Left ventricle myocardium inferior (tissue), 1 donor: Measurements from ENCODE around the gene GSAP. TPM values are rescaled to one million over a fixed set of nuclear protein-coding genes. Genes with fewer than 3 reads are reported as not detected.
"Not testable (repeated sequence)": the region's sequence is repeated elsewhere in the genome, so short reads cannot be mapped to it uniquely, and the experiment has no call there.

Source experiments
- DNase-seq: peaks from one replicate; pipeline ENCODE4 v3.0.0-alpha.2; 2020
- H3K27ac ChIP-seq: fragments of 200-600 bp; replicated peaks from 2 replicates; pipeline ENCODE4 v1.8.0; 2021
- H3K27me3 ChIP-seq: fragments of 200-600 bp; 2 replicates; pipeline ENCODE4 v1.8.0; 2021; ENCODE audit warnings: low read depth
- H3K36me3 ChIP-seq: fragments of 200-600 bp; 2 replicates; pipeline ENCODE4 v1.8.0; 2021
- H3K4me1 ChIP-seq: fragments of 200-600 bp; 2 replicates; pipeline ENCODE4 v1.8.0; 2021
- H3K4me3 ChIP-seq: fragments of 200-600 bp; 2 replicates; pipeline ENCODE4 v1.8.0; 2021; ENCODE audit warnings: mild to moderate bottlenecking, moderate library complexity
- H3K9me3 ChIP-seq: fragments of 200-600 bp; replicated peaks from 2 replicates; pipeline ENCODE4 v1.8.0; 2021
- intact Hi-C: fragments of 100-400 bp; cut with micrococcal nuclease; formaldehyde crosslinking; loops from one replicate; pipeline ENCODE4 v1.11.0; 2022
- total RNA-seq: library from RNA; stranded (reverse); fragmentation: NEBNext Ultra II Directional; extraction: Animal tissue kit (Norgen Biotek cat#: 25700); gene quantifications from one replicate; pipeline ENCODE4 v1.2.1, GENCODE V29; 2021
- TF ChIP-seq, protein P1 (sequence below): fragments of 200-600 bp; IDR thresholded peaks from 2 replicates; pipeline ENCODE4 v1.8.0; 2021; ENCODE audit warnings: antibody characterized with exemption, mild to moderate bottlenecking, borderline replicate concordance
- donor health status: DM: no; HTN: yes; CAD: no; lungs with severe emphysema.

Gene GSAP
- total RNA-seq, 1 donor from 2014 or later: 7.2 TPM

DNA sequence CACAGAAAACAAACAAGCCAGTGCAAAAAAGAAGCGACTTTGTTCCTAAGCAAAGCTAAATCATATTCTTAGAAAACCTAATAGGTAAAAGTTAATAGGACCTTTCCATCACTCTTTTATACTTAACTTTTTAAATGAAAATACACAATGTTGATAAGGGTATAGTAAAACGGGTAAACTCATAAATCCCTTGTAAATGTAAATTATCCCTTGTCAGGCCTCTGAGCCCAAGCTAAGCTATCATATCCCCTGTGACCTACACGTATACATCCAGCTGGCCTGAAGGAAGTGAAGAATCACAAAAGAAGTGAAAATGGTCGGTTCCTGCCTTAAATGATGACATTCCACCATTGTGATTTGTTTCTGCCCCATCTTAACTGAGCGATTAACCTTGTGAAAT lies 76.4 kb downstream of the GSAP start:
- no peak overlapping the region for H3K27ac ChIP-seq
- H3K4me1 ChIP-seq: peaks cover 21% of the 10 kb centered on the region
- intact Hi-C loops: no loop called here
- no peaks in the 10 kb centered on the region for H3K27me3 ChIP-seq
- no peak for DNase-seq
- TF ChIP-seq, protein P1, sequence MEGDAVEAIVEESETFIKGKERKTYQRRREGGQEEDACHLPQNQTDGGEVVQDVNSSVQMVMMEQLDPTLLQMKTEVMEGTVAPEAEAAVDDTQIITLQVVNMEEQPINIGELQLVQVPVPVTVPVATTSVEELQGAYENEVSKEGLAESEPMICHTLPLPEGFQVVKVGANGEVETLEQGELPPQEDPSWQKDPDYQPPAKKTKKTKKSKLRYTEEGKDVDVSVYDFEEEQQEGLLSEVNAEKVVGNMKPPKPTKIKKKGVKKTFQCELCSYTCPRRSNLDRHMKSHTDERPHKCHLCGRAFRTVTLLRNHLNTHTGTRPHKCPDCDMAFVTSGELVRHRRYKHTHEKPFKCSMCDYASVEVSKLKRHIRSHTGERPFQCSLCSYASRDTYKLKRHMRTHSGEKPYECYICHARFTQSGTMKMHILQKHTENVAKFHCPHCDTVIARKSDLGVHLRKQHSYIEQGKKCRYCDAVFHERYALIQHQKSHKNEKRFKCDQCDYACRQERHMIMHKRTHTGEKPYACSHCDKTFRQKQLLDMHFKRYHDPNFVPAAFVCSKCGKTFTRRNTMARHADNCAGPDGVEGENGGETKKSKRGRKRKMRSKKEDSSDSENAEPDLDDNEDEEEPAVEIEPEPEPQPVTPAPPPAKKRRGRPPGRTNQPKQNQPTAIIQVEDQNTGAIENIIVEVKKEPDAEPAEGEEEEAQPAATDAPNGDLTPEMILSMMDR: no peak
- H3K9me3 ChIP-seq: no peaks in the 10 kb centered on the region
- no peaks in the 10 kb centered on the region for H3K36me3 ChIP-seq
- H3K4me3 ChIP-seq: no peak overlapping the region

DNA sequence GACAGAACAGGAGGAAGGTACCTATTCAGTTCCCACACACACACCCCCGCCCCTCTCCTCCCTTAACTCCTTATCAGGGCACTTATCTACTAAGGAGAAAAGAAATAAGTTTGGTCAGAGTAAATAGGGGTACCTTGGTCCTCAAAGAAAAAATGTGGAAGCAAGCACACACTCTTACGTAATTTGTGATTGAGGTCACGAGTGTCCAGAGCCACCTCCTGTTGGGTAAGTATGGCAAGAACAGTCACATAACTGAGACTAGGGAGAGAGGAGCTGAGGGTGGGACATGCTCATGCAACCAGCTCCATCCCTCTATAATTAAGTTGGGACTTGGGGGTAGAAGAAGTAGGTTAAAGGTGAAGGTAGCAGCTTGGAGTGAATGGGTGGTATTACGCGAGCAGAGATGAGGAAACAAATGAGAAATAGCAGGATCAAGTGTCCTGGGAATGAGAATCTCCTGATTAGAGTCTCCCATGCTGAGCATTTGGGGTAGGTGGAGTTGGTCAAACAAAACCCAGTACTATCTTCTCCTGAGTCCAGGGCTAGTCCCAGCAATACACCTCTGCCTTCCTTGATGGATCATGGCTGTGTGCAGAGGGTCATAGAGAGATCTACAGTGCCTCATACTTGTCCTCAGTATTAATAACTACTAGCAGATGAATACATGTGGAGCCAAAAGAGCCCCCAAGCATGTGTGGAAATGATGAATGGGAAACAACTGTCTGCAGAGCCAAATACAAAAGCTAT lies 77.1 kb downstream of the GSAP start:
- Histone ChIP-seq H3K36me3 (no peaks in the 10 kb centered on the region), H3K4me1 (peaks cover 21% of the 10 kb centered on the region), H3K27me3 (no peaks in the 10 kb centered on the region), H3K9me3 (no peaks in the 10 kb centered on the region), H3K27ac (peak overlapping the region; percentile 77), H3K4me3 (no peak overlapping the region)
- DNase-seq: no peak
- TF ChIP-seq, protein P1: no peak
- intact Hi-C loops: no loop called here

DNA sequence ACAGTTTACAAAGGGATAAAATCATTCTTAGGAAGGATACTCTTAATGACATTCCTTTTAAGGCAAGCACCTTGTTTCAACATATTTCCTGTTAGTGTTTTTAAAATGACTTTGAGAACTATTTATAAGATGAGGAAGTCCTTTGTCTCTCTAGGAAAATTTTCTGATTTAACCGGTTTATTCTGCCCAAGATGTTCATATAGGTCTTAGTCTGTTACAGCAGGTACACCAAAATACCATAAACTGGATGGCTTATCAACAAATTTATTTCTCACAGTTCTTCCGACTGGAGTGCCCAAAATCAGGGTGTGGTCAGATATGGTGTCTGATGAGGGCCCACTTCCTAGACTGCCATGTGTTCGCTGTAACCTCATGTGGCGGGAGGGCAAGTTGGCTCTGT lies 77.9 kb downstream of the GSAP start:
- no peaks in the 10 kb centered on the region for H3K9me3 ChIP-seq
- H3K36me3 ChIP-seq: no peaks in the 10 kb centered on the region
- no peak overlapping the region for H3K4me3 ChIP-seq

DNA sequence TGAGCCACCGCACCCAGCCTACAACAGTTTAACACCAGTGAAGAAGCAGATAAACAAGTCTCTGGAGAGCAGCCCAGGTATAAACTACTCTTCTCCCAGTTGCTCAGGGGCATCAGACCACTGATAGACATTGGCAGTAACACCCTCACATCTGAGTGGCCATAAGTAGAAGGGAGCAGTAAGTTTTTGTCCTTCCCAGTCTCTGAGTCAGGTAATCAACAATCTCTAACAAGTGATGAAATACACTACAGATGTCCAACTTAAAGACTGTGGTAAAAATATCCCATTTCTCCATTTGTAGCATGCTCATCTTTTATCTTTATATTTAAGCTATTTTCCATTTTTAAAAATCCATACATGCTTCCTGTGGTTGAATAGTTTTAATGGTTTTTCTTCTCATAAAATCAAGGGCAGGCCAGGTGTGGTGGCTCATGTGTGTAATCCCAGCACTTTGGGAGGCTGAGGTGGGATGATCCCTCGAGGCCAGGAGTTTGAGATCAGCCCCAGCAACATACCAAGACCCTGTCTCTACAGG lies 78.6 kb downstream of the GSAP start:
- no peaks in the 10 kb centered on the region for H3K9me3 ChIP-seq
- DNase-seq: no peak
- TF ChIP-seq, protein P1: no peak
- H3K4me1 ChIP-seq: peaks cover 21% of the 10 kb centered on the region
- no peaks in the 10 kb centered on the region for H3K27me3 ChIP-seq
- no peaks in the 10 kb centered on the region for H3K36me3 ChIP-seq
- intact Hi-C loops: no loop called here
- H3K4me3 ChIP-seq: no peak overlapping the region
- H3K27ac ChIP-seq: peak overlapping the region; percentile 77

More for the DNA sequence above, 77.9 kb downstream of the GSAP start:
- intact Hi-C loops: no loop called here
- Histone ChIP-seq H3K27me3 (no peaks in the 10 kb centered on the region), H3K27ac (peak overlapping the region; percentile 77), H3K4me1 (peaks cover 21% of the 10 kb centered on the region)
- TF ChIP-seq, protein P1: no peak
- no peak for DNase-seq

DNA sequence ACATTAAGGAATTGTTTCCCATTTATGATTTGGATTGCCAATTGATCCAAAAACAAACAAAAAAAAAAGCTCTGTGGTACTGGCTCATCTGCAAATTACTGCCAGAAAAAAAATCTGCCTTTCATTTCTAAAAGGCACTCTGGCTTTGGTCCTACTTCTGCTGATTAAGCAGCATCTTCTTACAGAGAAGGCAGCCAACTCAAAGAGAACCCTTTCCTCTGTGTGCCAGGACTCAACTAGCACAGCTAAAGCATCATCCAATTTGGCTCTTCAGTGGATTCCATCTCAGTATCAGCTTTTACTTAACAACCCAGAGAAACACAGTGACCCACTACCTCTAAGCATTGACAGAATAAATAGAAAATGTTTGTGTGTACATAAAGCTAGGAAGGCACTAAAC lies 80.6 kb downstream of the GSAP start:
- Histone ChIP-seq H3K4me1 (peaks cover 38% of the 10 kb centered on the region), H3K27ac (no peak overlapping the region), H3K4me3 (no peak overlapping the region), H3K27me3 (no peaks in the 10 kb centered on the region), H3K36me3 (no peaks in the 10 kb centered on the region), H3K9me3 (no peaks in the 10 kb centered on the region)
- intact Hi-C loops: no loop called here
- TF ChIP-seq, protein P1: no peak
- no peak for DNase-seq

DNA sequence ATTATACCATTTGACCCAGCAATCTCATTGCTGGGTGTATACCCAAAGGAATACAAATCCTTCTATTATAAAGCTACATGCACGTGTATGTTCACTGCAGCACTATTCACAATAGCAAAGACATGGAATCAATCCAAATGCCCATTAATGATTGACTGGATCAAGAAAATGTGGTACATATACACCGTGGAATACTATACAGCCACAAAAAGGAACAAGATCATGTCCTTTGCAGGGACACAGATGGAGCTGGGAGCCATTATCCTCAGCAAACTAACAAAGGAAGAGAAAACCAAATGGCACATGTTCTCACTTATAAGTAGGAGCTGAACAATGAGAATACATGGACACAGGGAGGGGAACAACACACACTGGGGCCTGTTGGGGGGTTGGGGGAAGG lies 82.1 kb downstream of the GSAP start:
- H3K27me3 ChIP-seq, H3K4me3 ChIP-seq, H3K9me3 ChIP-seq, H3K36me3 ChIP-seq, intact Hi-C loops, DNase-seq, H3K27ac ChIP-seq: not testable (repeated sequence)
- peaks cover 49% of the 10 kb centered on the region for H3K4me1 ChIP-seq
